Endothelial cell of umbilical vein (primary cell): ENCODE measurements around the gene ELOVL5. TPM values are rescaled to one million over a fixed set of nuclear protein-coding genes. Genes with fewer than 3 reads are reported as not detected.

Source experiments
- BruUV-seq: library from RNA; stranded (reverse); fragments of 400-500 nt; replicated peaks from 2 replicates; lab custom pipeline; 2021; lab: Mats Ljungman, UMichigan
- CTCF ChIA-PET: fragments of 300-600, 350-600 bp; sonication (Branson Sonifier 250); formaldehyde crosslinking; loops from one replicate; lab custom pipeline; 2021; ENCODE audit warnings: antibody characterized with exemption, inconsistent platforms; lab: Charles Lee
- POLR2A ChIA-PET: fragments of 300-600, 350-600 bp; sonication (Branson Sonifier 250); formaldehyde crosslinking; loops from one replicate; lab custom pipeline; 2021; ENCODE audit warnings: antibody characterized with exemption, inconsistent platforms; lab: Charles Lee
- DNase-seq: peaks from one replicate; pipeline ENCODE4 v3.0.0-alpha.2; 2011; ENCODE audit warnings: low read depth, low spot score
- FAIRE-seq: peaks from 2 replicates; lab custom pipeline; 2011; peaks lifted over from hg19 to GRCh38; lab: Jason Lieb, UNC
- H2AFZ ChIP-seq: 2 replicates; pipeline ENCODE4 v1.6.0; 2012; ENCODE audit warnings: low read depth, low read length, control low read depth, inconsistent platforms
- H3K27ac ChIP-seq: 2 replicates; pipeline ENCODE4 v1.5.1; 2011; ENCODE audit warnings: low read depth, mild to moderate bottlenecking, control low read depth, low read length, moderate library complexity; ENCODE audit not compliant: insufficient read depth
- H3K27me3 ChIP-seq, 2 experiments: 2 replicates each; pipeline versions ENCODE4 v1.6.0 to v1.6.1; 2011; ENCODE audit warnings: low read length in 2 of 2, mixed read lengths in 1 of 2; ENCODE audit not compliant: control insufficient read depth in 2 of 2, insufficient read depth in 2 of 2
- H3K36me3 ChIP-seq, 2 experiments: 2 replicates in 1 of 2; 3 replicates in 1 of 2; pipeline ENCODE4 v1.5.1; 2011; ENCODE audit warnings: low read length in 2 of 2, mild to moderate bottlenecking in 1 of 2, moderate library complexity in 1 of 2; ENCODE audit not compliant: control insufficient read depth in 2 of 2, insufficient read depth in 2 of 2; ENCODE audit errors: extremely low read depth in 1 of 2
- H3K4me1 ChIP-seq: 3 replicates; pipeline ENCODE4 v1.5.1; 2011; ENCODE audit warnings: mild to moderate bottlenecking, low read length; ENCODE audit not compliant: control insufficient read depth, insufficient read depth; ENCODE audit errors: extremely low read depth
- H3K4me2 ChIP-seq: 2 replicates; pipeline ENCODE4 v1.6.1; 2011; ENCODE audit warnings: low read length, control low read depth, mixed read lengths; ENCODE audit not compliant: insufficient read depth
- H3K4me3 ChIP-seq, 3 experiments: fragments of 200-600 bp in 1 of 3; sonication (generic), shearing (Covaris generic) in 1 of 3; replicated peaks in 1 of 3; 2 replicates each; pipeline ENCODE4 v1.5.1; 2011 to 2016; ENCODE audit warnings: control low read depth in 3 of 3, low read length in 3 of 3, mild to moderate bottlenecking in 2 of 3, inconsistent platforms in 1 of 3, low read depth in 1 of 3, moderate library complexity in 1 of 3; ENCODE audit not compliant: insufficient read depth in 1 of 3
- H3K79me2 ChIP-seq: 2 replicates; pipeline ENCODE4 v1.6.0; 2012; ENCODE audit warnings: low read length, inconsistent platforms; ENCODE audit not compliant: control insufficient read depth, insufficient read depth
- H3K9ac ChIP-seq: replicated peaks from 2 replicates; pipeline ENCODE3; 2011; ENCODE audit warnings: low read length, control low read depth; ENCODE audit not compliant: insufficient read depth; ENCODE audit errors: extremely low read depth
- H3K9me1 ChIP-seq: replicated peaks from 3 replicates; pipeline ENCODE4 v1.6.0; 2011; ENCODE audit warnings: mild to moderate bottlenecking, low read length; ENCODE audit not compliant: control insufficient read depth, insufficient read depth; ENCODE audit errors: extremely low read depth
- H3K9me3 ChIP-seq: replicated peaks from 2 replicates; pipeline ENCODE4 v1.5.1; 2012; ENCODE audit warnings: low read length, inconsistent platforms; ENCODE audit not compliant: control insufficient read depth, insufficient read depth
- H4K20me1 ChIP-seq: replicated peaks from 2 replicates; pipeline ENCODE3; 2011; ENCODE audit warnings: mild to moderate bottlenecking, low read length; ENCODE audit not compliant: control insufficient read depth, insufficient read depth; ENCODE audit errors: extremely low read depth
- MYC ChIP-seq: IDR thresholded peaks from one replicate; pipeline ENCODE4 v1.6.1; 2011; ENCODE audit warnings: mild to moderate bottlenecking, low read depth, low read length
- dilution Hi-C: fragments of 300-500 bp; cut with MboI; formaldehyde crosslinking; loops from one replicate; pipeline ENCODE4 v1.15.0; 2019; ENCODE audit warnings: low sequenced_read_pairs; ENCODE audit not compliant: extremely low pct_ligation_motif_present
- intact Hi-C: fragments of 100-400 bp; cut with micrococcal nuclease; formaldehyde crosslinking; loops from one replicate; pipeline ENCODE4 v1.10.0; 2022
- microRNA-seq: library from miRNA; unstranded; fragments of <30 nt; microRNA quantifications from one replicate; pipeline ENCODE4 v1.2.0, GENCODE V29; 2021; ENCODE audit warnings: borderline number of aligned reads, borderline replicate concordance
- polyA plus RNA-seq, 4 experiments: library from polyadenylated mRNA; depleted of rRNA in 3 of 4; stranded (reverse) in 3 of 4; unstranded in 1 of 4; fragments of >200 nt; gene quantifications; 2 replicates each; pipeline versions ENCODE4 v1.2.1 to v1.2.3, GENCODE V29; 2011 to 2012; ENCODE audit warnings: missing spikeins in 1 of 4
- small RNA-seq: library from RNA; depleted of rRNA; stranded (forward); fragments of <200 nt; gene quantifications from one replicate; pipeline ENCODE3, GENCODE V24; 2012; ENCODE audit warnings: low replicate concordance, low read depth; ENCODE audit not compliant: insufficient read depth, insufficient read length
- total RNA-seq: library from RNA; stranded (reverse); gene quantifications from 2 replicates; pipeline ENCODE4 v1.2.3, GENCODE V29; 2021
- TF ChIP-seq, protein P1 (sequence below), 2 donors: IDR thresholded peaks; 1 replicate in 1 of 2; 2 replicates in 1 of 2; pipeline ENCODE4 v1.5.1; 2011; ENCODE audit warnings: low read length in 2 of 2, mild to moderate bottlenecking in 2 of 2, moderate library complexity in 2 of 2, control low read depth in 1 of 2, inconsistent platforms in 1 of 2, low read depth in 1 of 2; ENCODE audit not compliant: insufficient read depth in 1 of 2; ENCODE audit errors: extremely low read depth in 1 of 2

ELOVL5 gene
- total and polyA plus RNA-seq, 2 donors (not counting 3 experiments of a cell fraction or from before 2014, with no cell fraction given), result 85.9 to 140 TPM

DNA sequence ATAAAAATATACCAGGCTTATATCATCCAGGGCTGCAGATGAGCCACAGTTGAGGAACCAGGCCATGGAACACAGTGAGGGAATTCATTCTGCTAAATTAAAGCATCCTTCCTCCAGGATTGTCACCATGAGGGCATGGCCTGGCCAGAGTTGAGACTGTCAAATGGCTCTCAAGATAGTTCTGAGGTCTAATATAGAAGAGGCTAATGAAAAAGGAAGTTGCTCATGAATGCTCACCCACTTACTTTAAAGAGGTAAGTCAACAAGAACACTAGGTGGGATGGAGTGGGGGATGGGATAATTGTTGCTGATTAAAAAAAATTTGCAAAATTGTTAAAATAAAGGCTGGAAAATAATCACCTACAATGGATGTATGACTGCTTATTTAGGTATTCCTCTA, 128.1 kb downstream of the ELOVL5 start:
- no peak for TF ChIP-seq MYC
- TF ChIP-seq, protein P1, sequence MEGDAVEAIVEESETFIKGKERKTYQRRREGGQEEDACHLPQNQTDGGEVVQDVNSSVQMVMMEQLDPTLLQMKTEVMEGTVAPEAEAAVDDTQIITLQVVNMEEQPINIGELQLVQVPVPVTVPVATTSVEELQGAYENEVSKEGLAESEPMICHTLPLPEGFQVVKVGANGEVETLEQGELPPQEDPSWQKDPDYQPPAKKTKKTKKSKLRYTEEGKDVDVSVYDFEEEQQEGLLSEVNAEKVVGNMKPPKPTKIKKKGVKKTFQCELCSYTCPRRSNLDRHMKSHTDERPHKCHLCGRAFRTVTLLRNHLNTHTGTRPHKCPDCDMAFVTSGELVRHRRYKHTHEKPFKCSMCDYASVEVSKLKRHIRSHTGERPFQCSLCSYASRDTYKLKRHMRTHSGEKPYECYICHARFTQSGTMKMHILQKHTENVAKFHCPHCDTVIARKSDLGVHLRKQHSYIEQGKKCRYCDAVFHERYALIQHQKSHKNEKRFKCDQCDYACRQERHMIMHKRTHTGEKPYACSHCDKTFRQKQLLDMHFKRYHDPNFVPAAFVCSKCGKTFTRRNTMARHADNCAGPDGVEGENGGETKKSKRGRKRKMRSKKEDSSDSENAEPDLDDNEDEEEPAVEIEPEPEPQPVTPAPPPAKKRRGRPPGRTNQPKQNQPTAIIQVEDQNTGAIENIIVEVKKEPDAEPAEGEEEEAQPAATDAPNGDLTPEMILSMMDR (IDR thresholded peaks at IDR 0.05; ENCODE audit: extremely low read depth in 1 of 2, insufficient read depth in 1 of 2, low read depth in 1 of 2, low read length in 2 of 2), result no peak
- H3K4me2 ChIP-seq, result no peak overlapping the region
- no peaks in the 10 kb centered on the region for H3K4me1 ChIP-seq
- H3K9me1 ChIP-seq, result no peaks in the 10 kb centered on the region
- no peak overlapping the region for H2AFZ ChIP-seq
- FAIRE-seq (no peak), DNase-seq (no peak)
- intact Hi-C loops (no loop called here), dilution Hi-C loops (no loop called here)
- H4K20me1 ChIP-seq, result no peaks in the 10 kb centered on the region
- no peaks in the 10 kb centered on the region for H3K79me2 ChIP-seq
- no peaks in the 10 kb centered on the region for H3K36me3 ChIP-seq
- H3K9me3 ChIP-seq, result no peaks in the 10 kb centered on the region
- BruUV-seq, result no TSS peak
- no peak overlapping the region for H3K9ac ChIP-seq
- ChIA-PET CTCF (no interaction called here), POLR2A (no interaction called here)
- no peak overlapping the region for H3K4me3 ChIP-seq
- no peak overlapping the region for H3K27ac ChIP-seq
- no peaks in the 10 kb centered on the region for H3K27me3 ChIP-seq

Small RNA genes within 50 kb of the gene (microRNA-seq; reads per million reads assigned to microRNA genes)
- not detected for gene MIR5685

Small RNA genes within 50 kb of the gene (small RNA-seq; reads per million reads assigned to genes)
- gene MIR5685 (not detected), gene RNU1-136P (1.3 reads per million)

Other genes with a start within 250 kb of the ELOVL5 start
- not detected in 2 replicates for gene GCM1, start 200.1 kb downstream of the ELOVL5 start, total RNA-seq
- gene GCM1, start 200.1 kb downstream of the ELOVL5 start, polyA plus RNA-seq, result not detected in 2 replicates
- gene GCLC, start 196.2 kb upstream of the ELOVL5 start, total RNA-seq, result 17.3 and 22.8 TPM in 2 replicates
- 7.2 and 7.3 TPM in 2 replicates for gene GCLC, start 196.2 kb upstream of the ELOVL5 start, polyA plus RNA-seq